ENCODE data around the gene SETBP1.

GRCh38 chr18:44782617-44783016 is 101.9 kb downstream of the SETBP1 start:
- TF ChIP-seq CTCF (IDR thresholded peaks at IDR 0.05) (no peak), EZH2phosphoT487 (IDR thresholded peaks at IDR 0.05) (no peak)

Data from neural progenitor cell (in vitro differentiated cells).